Measurements from ENCODE around the gene ATCAY.
"Not testable (repeated sequence)": the region's sequence is repeated elsewhere in the genome, so short reads cannot be mapped to it uniquely, and the experiment has no call there.

The ATCAY gene

GRCh38 chr19:3904233-3904632 is 23.7 kb downstream of the ATCAY start:
- no peak for DNase-seq

- DNase-seq = no peak
Observed at GRCh38 chr19:3907626-3908265, 27.3 kb downstream of the ATCAY start.

- DNase-seq = no peak
Observed at GRCh38 chr19:3908266-3909054, 28.0 kb downstream of the ATCAY start.

DNA sequence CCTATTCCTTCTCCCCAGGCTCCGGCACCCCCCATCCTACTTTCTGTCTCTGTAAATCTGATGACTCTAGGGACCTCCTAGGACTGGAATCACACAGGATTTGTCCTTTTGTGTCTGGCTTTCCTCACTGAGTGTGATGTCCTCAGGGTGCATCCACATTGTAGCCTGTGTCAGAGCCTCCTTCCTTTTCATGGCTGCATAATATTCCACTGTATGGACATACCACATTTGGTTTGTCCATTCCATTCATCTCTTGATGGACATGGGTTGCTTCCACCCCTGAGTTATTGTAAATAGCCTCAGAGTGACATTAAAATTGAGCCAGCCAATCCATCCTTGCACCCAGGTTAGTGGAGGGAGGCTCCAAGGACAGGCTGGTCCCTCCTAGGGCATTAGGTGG is 29.6 kb downstream of the ATCAY start:
- no peak for DNase-seq

DNA sequence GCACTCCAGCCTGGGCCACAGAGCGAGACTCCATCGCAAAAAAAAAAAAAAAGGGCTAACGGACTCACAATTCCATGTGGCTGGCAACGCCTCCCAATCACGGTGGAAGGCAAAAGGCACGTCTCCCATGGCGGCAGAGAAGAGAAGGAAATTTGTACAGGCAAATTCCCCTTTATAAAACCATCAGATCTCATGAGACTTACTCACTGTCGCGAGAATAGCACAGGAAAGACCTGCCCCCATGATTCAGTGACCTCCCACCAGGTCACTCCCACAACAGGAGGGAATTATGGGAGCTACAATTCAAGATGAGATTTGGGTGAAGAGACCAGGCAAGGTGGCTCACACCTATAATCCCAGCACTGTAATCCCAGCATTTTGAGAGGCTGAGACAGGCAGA is 33.7 kb downstream of the ATCAY start:
- no peak for DNase-seq

- DNase-seq = no peak
Observed at GRCh38 chr19:3916033-3916432, 35.5 kb downstream of the ATCAY start.

DNA sequence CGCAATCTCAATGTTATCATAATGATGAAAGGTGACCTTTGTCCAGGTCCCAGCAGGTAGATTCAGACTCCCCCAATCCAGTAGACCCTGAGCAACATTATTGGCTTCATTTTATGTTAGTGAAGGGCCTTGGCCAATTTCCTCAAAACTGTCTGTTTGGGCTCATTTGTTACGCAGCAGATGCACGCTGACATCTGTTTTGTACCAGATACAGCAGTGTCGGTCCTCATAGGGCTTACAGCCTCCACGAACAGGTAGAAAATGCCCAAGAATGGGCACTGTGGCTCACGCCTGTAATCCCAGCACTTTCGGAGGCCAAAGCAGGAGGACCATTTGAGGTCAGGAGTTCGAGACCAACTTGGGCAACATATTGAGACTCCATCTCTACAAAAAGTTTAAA is 39.3 kb downstream of the ATCAY start:
- DNase-seq = no peak

- DNase-seq = no peak
Observed at GRCh38 chr19:3923096-3923758, 42.7 kb downstream of the ATCAY start.

GRCh38 chr19:3923912-3924311 is 43.4 kb downstream of the ATCAY start:
- DNase-seq = no peak

DNA sequence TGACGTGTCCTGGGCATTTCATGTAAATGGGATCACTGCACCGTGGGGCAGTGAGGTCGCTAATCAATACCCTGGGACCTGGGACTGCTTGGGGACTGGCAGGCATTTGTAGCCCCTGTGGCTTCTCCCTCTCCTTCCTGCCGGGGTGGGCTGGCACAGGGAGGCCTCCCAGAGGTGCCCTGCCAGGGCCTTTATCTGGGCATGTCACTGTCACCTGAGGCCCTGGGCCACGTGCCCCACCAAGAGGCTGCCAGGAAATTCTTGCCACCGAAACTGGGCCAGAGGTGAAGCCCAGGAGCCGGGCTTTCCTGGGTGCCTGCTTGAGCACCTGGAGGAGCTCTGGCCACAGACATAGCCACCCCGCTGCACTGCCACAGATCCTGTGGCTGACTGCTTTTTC is 50.6 kb downstream of the ATCAY start:
- DNase-seq = no peak

DNA sequence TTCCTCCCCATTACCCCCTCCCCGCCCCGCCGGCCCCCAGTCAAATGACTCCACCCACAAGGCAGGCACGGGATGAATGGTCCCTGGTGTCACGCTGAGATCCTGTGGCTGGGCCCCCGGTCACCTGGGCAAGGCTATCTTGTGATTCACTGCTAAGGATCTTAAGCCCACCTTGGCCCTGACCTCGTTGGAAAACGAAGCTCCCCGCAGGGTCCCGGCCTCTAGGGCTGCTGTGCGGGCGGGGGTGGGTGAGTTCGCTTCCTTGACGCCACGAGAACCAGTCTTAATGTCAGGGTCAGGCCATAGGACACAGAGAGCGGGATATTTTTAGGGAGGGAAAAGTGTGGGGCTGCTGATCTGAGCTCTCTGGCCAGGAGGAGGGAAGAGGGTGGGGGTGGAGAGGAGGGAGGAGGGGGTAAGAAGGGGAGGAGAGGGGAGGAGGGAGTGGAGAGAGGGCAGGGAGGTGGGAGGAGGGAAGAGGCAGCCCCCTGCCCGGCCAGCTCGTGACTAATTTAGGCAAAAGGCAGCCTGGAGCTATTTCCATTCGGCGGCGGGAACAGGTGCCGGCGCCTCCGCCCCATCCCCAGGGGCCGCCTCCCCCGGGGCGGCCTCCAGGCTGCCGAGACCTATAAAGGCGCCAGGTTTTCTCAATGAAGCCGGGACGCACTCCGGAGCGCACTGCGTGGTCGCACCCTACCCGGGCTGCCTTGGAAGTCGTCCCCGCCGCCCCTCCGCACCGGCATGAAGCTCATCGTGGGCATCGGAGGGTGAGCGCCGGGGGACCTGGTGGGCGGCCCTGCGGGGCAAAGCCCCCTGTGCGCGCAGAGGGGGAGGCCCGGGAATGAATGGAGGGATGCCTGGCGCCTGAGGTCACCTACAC is 52.7 kb downstream of the ATCAY start, which contains the start of gene NMRK2:
Gene NMRK2 (plus strand): TSS at position 139 of the 880 bp plus-strand sequence. CDS start 603 bp downstream, at position 742.
- DNase-seq = no peak

DNA sequence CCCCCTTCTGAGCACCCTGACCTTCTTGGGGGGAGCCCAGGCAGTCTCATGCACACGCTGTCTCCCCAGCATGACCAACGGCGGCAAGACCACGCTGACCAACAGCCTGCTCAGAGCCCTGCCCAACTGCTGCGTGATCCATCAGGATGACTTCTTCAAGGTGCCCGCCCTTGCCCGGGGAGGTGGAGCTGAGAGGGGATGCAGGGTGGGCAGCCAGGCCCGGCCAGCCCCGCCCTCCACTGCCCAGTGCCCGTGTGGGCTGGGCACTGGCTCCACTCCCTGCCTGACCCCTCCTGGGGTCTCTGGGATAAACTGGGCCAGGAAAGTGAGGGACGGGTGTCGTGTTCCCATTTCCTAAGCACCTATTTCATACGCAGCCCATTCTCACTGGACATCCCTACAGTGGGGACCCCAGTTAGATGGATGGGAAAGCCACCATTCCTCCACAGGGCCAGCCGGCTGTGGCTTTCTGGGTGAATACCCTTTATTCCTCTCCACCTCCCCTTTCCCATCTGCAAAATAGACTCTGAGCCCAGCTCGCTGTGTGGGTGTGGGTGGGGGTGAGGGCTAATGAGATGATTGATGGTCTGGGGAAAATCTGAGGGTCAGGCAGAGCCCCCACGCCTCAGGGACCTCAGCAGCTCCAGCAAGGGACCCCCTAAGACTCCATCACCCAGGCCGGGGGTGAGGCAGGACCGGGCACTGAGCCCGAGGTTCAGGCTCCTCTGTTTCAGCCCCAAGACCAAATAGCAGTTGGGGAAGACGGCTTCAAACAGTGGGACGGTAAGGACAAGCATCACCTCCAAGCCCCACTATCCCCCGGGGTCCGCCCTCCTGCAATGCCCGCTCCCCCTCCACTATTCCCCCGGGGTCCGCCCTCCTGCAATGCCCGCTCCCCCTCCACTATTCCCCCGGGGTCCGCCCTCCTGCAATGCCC is 56.3 kb downstream of the ATCAY start:
- DNase-seq = no peak

DNA sequence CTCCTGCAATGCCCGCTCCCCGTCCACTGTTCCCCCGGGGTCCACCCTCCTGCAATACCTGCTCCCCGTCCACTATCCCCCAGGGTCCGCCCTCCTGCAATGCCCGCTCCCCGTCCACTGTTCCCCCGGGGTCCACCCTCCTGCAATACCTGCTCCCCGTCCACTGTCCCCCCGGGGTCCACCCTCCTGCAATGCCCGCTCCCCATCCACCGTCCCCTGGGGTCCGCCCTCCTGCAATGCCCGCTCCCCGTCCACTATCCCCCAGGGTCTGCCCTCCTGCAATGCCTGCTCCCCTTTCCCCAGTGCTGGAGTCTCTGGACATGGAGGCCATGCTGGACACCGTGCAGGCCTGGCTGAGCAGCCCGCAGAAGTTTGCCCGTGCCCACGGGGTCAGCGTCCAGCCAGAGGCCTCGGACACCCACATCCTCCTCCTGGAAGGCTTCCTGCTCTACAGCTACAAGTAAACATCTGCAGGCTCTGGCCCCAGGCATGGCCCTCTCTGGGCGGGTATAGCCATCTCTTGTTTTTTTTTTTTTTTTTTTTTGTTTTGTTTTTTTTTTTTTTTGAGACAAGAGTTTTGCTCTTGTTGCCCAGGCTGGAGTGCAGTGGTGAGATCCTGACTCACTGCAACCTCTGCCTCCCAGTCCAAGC is 57.9 kb downstream of the ATCAY start:
- not testable (repeated sequence) for DNase-seq

DNA sequence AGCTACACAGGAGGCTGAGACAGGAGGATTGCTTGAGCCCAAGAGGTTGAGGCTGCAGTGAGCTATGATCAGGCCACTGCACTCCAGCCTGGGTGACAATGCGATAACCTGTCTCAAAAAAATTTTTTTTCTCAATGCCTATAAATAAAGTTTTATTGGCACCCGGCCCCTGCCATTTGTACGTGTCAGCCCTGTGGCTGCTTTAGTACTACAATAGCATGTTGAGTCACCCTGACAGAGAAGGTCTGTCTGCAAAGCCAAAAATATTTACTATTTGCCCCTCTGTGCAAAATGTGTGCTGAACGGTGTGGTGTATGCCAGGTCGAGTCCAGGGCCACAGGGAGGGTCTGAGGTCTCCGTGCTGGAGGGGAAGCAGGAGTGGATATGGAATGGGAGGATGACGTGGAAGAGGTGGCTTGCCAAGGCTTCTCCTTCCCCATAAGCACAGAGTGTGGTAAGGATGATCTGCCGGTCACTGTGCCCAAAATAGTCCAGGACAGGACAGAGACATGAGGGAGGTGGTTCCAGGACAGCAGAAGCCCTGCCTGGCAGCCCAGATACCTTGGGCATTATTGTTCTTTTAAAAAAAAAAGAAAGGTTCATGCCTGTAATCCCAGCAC is 62.4 kb downstream of the ATCAY start:
- DNase-seq = no peak

DNA sequence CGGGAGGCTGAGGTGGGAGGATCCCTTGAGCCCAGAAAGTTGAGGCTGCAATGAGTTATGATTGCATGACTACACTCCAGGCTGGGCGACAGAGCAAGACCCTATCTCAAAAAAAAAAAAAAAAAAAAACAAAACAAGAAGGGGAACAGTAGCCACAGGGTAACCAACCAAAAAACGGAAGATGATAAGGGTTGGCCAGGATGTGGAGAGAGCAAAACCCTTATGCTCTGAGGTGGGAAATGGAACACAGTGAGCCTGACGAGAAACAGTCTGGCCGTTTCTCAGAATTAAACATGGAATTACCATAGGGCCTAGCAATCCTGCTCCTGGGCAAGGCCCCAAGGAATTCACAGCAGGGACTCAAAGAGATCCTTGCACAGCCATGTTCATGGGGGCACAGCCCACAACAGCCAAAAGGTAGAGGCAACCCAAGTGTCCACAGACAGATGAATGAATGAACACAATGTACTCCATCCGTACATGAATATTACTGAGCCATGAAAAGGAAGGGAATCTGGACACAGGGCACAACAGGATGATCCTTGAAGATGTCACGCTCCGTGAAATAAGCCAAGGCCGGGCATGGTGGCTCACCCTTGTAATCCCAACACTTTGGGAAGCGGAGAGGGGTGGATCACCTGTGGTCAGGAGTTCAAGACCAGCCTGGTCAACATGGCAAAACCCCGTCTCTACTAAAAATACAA is 63.7 kb downstream of the ATCAY start:
- no peak for DNase-seq

DNA sequence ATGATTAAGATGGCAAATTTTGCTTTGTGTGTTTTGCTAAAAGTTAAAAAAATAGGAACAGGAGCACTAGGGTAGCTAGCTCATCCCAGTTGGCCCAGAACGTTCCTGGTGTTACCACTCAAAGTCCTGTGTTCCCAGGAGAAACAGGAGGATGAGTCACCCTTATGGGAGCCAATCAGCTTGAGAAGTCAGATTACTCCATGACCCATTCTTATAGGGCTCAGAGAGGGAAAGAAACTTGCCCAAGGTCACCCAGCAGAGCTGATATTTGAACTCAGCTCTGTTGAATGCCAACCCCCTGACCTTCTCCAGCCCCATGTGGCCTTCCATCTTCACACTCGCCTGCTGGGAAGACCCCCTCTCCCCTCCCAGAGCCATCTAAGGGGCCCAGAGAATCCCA is 65.4 kb downstream of the ATCAY start:
- no peak for DNase-seq

DNA sequence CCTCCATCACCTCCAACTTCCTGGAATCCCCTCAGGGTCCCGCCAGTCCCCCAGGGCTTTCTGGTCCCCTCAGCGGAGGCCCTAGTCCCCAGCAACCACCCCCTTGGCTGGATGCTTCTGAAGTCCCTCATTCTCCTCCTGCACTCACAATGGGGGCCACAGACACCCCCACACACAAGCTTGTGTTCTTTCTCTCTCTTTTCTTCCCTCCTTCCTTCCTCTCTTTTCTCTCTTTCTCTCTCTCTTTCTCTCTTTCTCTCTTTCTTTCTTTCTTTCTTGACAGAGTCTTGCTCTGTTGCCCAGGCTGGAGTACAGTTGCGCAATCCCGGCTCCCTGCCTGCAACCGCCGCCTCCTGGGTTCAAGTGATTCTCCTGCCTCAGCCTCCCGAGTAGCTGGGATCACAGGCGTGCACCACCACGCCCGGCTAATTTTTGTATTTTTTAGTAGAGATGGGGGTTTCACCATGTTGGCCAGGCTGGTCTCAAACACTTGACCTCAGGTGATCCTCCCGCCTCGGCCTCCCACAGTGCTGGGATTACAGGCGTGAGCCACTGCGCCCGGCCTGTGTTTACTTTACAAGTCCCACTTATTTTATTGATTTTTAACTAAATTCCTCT is 66.9 kb downstream of the ATCAY start:
- not testable (repeated sequence) for DNase-seq

DNA sequence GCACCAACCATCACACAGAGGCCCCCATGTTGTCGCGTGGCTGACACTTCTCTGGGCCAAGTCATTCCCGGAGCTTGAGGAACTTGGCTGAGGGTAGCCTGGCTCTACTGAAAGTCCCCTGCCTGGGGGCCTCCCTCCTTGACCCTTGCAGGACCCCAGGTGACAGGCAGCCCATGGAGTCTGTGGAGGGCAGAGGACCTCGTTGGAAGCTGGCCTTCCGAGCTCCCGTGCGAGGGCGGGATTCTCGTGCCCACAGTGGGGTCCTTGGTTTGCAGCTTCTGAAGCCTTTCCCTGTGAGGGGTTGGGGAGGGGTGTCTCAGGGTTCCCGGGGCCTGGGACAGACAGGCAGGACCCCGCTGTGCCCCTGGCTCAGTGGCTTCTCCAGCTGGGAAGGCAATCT is 68.8 kb downstream of the ATCAY start:
- DNase-seq = no peak

GRCh38 chr19:3949997-3950859 is 69.7 kb downstream of the ATCAY start:
- no peak for DNase-seq

All from activated effector memory CD4-positive, alpha-beta T cell treated with anti-CD3 and anti-CD28 coated beads, Interleukin-2, amount 50 U/mL, for 16 hours (primary cell).